Adrenal gland (tissue), 5 donors: ENCODE results near the gene CLUH.

Experiments
- POLR2A ChIP-seq, 2 donors: fragments of 450-650 bp; IDR thresholded peaks; one replicate each; pipeline ENCODE4 v1.6.1; 2017; ENCODE audit warnings: antibody characterized with exemption in 2 of 2, mild to moderate bottlenecking in 2 of 2, moderate library complexity in 1 of 2
- TF ChIP-seq, protein P1 (sequence below), 6 experiments: fragments of 450-650 bp in 4 of 6; fragments of 200-600 bp in 2 of 6; sonication (generic) in 1 of 6; IDR thresholded peaks; 1 replicate in 5 of 6; 2 replicates in 1 of 6; pipeline versions ENCODE4 v1.5.1 to v1.8.0; 2016 to 2021; ENCODE audit warnings: antibody characterized with exemption in 6 of 6, mild to moderate bottlenecking in 2 of 6, moderate library complexity in 1 of 6
- donor health status: DM: no; HTN: no; CAD: no.

DNA sequence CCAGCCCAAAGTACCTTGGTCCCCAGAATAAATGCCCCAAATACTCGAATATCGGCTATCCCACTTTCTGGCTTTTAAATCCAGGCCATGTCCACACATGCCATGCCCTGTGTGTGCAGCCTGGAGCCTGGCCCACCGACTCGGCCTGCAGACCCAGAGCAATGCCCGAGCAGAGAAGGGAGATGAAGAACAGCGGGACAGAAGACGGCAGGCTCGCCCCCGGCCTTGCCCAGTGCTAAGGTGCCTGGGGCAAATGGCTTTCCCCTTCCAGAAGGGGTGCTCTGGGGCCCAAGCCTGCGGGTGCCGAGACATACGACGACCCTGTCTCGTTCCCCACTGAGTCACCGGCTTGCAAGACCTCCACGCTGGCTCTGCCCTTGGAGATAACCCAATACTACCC lies 8.0 kb downstream of the CLUH start:
- TF ChIP-seq, protein P1, sequence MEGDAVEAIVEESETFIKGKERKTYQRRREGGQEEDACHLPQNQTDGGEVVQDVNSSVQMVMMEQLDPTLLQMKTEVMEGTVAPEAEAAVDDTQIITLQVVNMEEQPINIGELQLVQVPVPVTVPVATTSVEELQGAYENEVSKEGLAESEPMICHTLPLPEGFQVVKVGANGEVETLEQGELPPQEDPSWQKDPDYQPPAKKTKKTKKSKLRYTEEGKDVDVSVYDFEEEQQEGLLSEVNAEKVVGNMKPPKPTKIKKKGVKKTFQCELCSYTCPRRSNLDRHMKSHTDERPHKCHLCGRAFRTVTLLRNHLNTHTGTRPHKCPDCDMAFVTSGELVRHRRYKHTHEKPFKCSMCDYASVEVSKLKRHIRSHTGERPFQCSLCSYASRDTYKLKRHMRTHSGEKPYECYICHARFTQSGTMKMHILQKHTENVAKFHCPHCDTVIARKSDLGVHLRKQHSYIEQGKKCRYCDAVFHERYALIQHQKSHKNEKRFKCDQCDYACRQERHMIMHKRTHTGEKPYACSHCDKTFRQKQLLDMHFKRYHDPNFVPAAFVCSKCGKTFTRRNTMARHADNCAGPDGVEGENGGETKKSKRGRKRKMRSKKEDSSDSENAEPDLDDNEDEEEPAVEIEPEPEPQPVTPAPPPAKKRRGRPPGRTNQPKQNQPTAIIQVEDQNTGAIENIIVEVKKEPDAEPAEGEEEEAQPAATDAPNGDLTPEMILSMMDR (IDR thresholded peaks at IDR 0.05): no peak
- TF ChIP-seq POLR2A (IDR thresholded peaks at IDR 0.05): no peak
